ENCODE data around the gene AXIN2. TPM values are rescaled to one million over a fixed set of nuclear protein-coding genes. Genes with fewer than 3 reads are reported as not detected.

Gene AXIN2
- total RNA-seq, 2 experiments from 2014 or later: 3.9 to 4.4 TPM

DNA sequence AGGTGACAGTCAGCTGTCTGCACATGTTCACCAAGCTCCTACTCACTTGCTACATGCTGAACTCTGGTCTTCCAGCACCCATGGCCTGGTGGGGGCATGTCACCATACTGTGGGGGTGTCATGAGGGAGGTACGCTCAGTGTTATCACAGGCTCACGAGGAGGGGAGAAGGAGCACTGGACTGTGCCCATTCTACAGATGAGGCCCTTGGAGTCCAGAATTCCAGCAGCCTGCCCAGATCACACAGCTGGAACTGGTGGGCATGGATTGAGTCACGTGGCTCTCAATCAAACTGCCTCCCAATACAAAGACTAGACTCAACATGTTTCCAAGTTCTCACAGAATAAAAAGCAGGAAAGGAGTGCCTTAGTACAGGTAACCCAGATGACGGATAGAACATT is 10.7 kb downstream of the AXIN2 start:
- intact Hi-C loops (cut with micrococcal nuclease): loop anchor here (10.0 kb wide), 2 partner anchors 96 to 614 kb away; no protein-coding TSS in a partner anchor

DNA sequence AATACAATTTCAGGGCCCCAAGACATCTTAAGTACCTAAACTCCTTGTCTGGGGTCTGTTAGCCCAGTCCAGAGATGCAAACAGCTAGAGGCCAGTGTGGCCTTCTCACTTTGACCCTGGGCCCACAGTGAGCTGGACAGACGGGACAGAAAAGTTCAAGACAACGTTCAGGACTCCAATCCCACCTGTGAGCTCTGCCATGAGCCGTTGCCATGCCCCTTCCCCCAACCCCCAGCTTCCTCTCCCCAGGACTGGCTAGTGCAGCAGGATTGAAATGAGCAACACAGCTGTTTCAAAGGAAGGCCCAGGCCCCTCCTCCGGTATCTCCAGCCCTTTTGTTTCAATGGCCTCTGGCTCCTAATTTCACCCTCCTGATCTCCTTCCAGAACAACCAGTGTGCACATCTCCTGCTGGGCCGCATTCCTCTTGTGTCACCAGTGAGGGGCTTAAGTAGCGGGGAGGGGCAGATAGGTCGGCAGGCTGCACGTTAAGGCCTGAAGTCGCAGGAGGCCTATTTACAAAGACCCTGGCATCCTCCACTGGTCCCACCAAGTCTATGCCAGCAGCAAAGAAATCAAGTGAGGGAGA is 11.3 kb downstream of the AXIN2 start:
- no peaks in the 10 kb centered on the region for H3K9me3 Mint-ChIP-seq
- no peak overlapping the region for H3K27ac Mint-ChIP-seq
- H3K4me3 Mint-ChIP-seq: no peak overlapping the region
- H3K4me1 Mint-ChIP-seq (ENCODE audit: low read depth): peaks cover 63% of the 10 kb centered on the region
- H3K36me3 Mint-ChIP-seq: peaks cover 18% of the 10 kb centered on the region
- intact Hi-C loops (cut with micrococcal nuclease): loop anchor here (10.0 kb wide), 2 partner anchors 95 to 615 kb away; no protein-coding TSS in a partner anchor
- H3K27me3 Mint-ChIP-seq: no peaks in the 10 kb centered on the region
- CTCF ChIA-PET: no interaction called here
- no peak for DNase-seq
- POLR2A ChIA-PET: no interaction called here

More for the DNA sequence above, 10.7 kb downstream of the AXIN2 start:
- ChIA-PET POLR2A (no interaction called here), CTCF (no interaction called here)
- peaks cover 63% of the 10 kb centered on the region for H3K4me1 Mint-ChIP-seq (ENCODE audit: low read depth)
- H3K4me3 Mint-ChIP-seq: no peak overlapping the region
- H3K27me3 Mint-ChIP-seq: no peaks in the 10 kb centered on the region
- DNase-seq: no peak
- no peaks in the 10 kb centered on the region for H3K9me3 Mint-ChIP-seq
- H3K27ac Mint-ChIP-seq: no peak overlapping the region
- peaks cover 18% of the 10 kb centered on the region for H3K36me3 Mint-ChIP-seq

DNA sequence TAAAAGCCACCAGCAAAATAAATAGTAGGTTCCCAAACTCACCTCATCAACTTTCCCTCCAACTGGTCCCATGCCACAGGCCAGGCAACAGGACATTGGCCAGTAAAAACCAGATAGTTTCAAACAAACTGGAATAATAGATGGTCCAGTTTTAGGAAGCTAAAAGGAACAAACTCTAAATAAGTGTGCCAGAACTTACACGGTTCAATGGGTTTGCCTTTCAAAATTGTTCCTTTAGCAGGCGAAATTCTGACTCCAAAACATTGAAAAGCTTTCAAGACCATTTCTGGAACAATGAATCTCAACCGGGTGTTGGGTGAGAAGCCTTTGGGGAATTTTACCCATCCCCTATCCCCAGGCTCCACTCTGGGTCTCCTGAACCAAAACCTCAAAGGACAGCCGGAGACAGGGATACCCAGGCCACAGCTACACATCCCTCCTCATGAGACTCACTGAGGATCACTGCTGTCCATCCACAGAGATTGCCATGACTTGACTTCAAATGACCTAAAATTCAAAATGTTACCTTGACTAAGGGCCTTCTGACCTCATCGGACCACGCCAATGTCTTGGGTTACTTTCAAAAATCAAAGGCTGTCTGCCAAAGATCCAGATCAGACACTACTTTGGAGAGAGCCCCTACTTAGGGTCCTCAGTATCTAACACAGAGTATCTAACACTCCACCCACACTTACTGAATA is 13.0 kb downstream of the AXIN2 start:
- no peaks in the 10 kb centered on the region for H3K9me3 Mint-ChIP-seq
- POLR2A ChIA-PET: no interaction called here
- peaks cover 54% of the 10 kb centered on the region for H3K4me1 Mint-ChIP-seq (ENCODE audit: low read depth)
- no peak overlapping the region for H3K27ac Mint-ChIP-seq
- intact Hi-C loops (cut with micrococcal nuclease): no loop called here
- DNase-seq: no peak
- H3K36me3 Mint-ChIP-seq: peaks cover 20% of the 10 kb centered on the region
- no peak overlapping the region for H3K4me3 Mint-ChIP-seq
- H3K27me3 Mint-ChIP-seq: no peaks in the 10 kb centered on the region
- CTCF ChIA-PET: interaction anchor here (1.0 kb wide), 1 partner anchor 254 kb away, joined by 4 read pairs; no protein-coding TSS in a partner anchor

DNA sequence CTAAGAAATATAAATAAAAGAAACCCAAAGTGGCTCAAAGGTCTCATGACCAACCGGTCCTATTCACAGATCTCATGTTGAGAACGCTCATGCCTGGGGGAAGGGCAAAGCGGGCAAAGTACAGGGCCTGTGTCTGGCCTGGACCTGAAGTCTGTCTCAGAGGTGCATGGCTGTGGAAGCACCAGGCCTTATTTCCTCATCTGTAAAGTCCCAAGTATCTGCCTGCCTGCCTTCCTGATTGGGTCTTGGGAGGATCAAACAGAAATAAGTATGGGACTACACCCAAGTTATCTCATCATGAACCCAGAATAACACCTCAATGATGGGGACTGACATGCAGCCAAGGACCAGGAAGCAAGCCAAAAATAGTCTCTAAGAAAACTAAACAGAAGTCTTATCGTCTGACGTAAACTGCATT is 14.2 kb downstream of the AXIN2 start:
- CTCF ChIA-PET: no interaction called here
- no peaks in the 10 kb centered on the region for H3K9me3 Mint-ChIP-seq
- POLR2A ChIA-PET: no interaction called here
- peaks cover 45% of the 10 kb centered on the region for H3K4me1 Mint-ChIP-seq (ENCODE audit: low read depth)
- H3K4me3 Mint-ChIP-seq: no peak overlapping the region
- DNase-seq: no peak
- H3K36me3 Mint-ChIP-seq: peaks cover 17% of the 10 kb centered on the region
- no peaks in the 10 kb centered on the region for H3K27me3 Mint-ChIP-seq
- no peak overlapping the region for H3K27ac Mint-ChIP-seq
- intact Hi-C loops (cut with micrococcal nuclease): no loop called here

DNA sequence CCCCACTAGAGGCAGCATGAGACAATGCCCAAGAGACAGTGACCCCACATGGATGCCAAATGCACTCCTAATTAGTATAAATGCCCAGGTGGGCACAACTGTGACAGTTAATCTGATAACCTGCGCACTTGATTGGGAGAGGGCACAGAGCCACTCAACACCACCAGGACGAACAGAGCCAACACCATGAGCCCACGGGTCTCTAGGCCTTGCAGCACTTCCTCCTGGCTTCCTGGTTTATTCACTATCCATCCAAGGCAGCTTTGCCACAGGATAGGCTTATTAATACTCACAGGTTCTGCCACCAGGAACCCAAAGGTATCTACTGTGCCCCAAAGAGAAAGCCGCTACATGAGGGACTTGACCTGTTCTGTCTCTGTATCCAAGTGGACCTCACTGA is 14.9 kb downstream of the AXIN2 start:
- intact Hi-C loops (cut with micrococcal nuclease): no loop called here
- Mint-ChIP-seq H3K36me3 (peaks cover 15% of the 10 kb centered on the region), H3K4me3 (no peak overlapping the region), H3K9me3 (no peaks in the 10 kb centered on the region), H3K27ac (no peak overlapping the region), H3K27me3 (no peaks in the 10 kb centered on the region), H3K4me1 (ENCODE audit: low read depth) (peaks cover 39% of the 10 kb centered on the region)
- ChIA-PET CTCF (no interaction called here), POLR2A (no interaction called here)
- no peak for DNase-seq

DNA sequence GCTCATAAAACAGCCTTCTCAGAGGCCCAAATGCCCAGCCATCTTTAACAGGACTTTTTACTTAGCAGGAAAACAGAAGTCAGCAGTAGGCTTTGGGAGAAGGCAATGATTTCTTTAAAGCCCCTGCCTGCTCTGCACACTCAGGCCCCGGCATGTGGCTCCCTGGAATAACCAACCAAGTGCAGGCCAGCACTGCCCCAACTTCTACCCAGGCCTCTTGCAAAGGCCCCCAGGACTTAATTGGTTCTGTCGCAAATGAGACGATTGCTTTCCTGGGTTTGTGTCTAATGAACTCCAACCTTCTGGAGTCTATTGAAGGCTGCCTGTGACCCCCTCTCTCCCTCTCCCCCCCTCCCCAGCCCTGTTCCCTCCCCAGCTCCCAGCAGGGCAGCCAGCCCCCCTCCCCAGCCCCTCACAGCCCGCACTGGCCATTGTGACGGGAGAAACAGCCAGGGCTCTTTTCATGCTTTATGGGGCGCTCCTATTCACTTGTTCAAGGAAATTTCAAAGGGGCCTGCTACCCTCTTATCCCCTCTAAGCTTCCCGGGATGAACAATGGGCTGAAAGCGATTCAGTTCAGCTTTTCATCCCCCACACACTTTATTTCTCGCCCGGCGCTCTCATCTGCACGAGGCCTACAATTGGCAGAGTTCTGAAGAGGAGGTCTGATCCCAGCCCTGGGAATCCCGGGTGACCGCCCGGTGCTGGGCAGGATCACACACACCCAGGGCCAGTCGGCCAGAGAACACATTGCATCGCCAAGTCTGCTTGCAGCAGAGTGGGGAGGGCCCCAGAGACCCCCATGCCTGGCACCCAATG is 15.5 kb downstream of the AXIN2 start:
- Mint-ChIP-seq H3K4me1 (ENCODE audit: low read depth) (peaks cover 32% of the 10 kb centered on the region), H3K4me3 (no peak overlapping the region), H3K27ac (no peak overlapping the region), H3K27me3 (no peaks in the 10 kb centered on the region), H3K9me3 (no peaks in the 10 kb centered on the region), H3K36me3 (peaks cover 21% of the 10 kb centered on the region)
- POLR2A ChIA-PET: no interaction called here
- no peak for DNase-seq
- CTCF ChIA-PET: no interaction called here
- intact Hi-C loops (cut with micrococcal nuclease): no loop called here

DNA sequence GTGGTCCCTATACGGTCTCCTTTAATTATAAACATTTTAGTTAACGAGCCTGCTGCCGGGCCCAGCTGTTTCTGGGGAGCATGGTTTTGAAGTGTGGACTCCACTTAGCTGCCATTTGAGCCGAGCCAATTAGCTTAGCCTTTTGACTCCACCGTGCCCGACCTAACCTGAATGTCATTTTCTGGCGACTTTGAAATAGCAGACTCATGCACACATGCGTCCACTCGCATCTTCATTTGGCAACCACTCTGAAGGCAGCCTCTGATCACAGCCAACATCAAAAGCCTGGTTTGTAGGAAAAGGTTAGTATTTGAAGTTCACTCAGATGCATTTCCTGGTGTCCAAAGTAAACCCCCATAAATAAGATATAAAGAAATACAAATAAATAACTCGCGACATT is 16.8 kb downstream of the AXIN2 start:
- H3K27ac Mint-ChIP-seq: no peak overlapping the region
- peaks cover 30% of the 10 kb centered on the region for H3K4me1 Mint-ChIP-seq (ENCODE audit: low read depth)
- DNase-seq: no peak
- CTCF ChIA-PET: interaction anchor here (1.5 to 1.6 kb wide), 2 partner anchors 250 to 442 kb away, joined by 3 read pairs; no protein-coding TSS in a partner anchor
- H3K36me3 Mint-ChIP-seq: peaks cover 24% of the 10 kb centered on the region
- H3K4me3 Mint-ChIP-seq: no peak overlapping the region
- intact Hi-C loops (cut with micrococcal nuclease): no loop called here
- H3K9me3 Mint-ChIP-seq: no peaks in the 10 kb centered on the region
- POLR2A ChIA-PET: no interaction called here
- H3K27me3 Mint-ChIP-seq: no peaks in the 10 kb centered on the region

DNA sequence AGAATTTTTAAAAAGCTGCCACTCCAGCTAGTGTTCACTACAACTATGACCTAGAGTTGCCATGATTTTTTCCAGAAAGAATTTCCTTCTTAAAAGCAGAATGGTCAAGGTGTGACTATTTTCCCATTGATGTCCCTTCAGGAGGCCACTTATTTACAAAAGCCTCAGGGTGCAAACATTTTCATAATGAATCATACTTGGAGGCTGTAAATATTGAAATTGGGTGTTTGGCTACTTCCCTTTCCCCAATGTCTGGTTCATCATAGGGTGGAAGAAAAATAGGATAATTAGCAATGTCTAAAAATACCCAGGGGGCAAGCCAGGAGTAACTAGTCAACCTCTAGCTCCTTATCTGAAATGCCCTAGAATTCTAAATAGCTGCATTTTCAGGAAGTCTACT is 18.8 kb downstream of the AXIN2 start:
- Mint-ChIP-seq H3K4me3 (no peak overlapping the region), H3K27ac (no peak overlapping the region), H3K27me3 (no peaks in the 10 kb centered on the region), H3K36me3 (peaks cover 17% of the 10 kb centered on the region), H3K4me1 (ENCODE audit: low read depth) (peaks cover 25% of the 10 kb centered on the region), H3K9me3 (no peaks in the 10 kb centered on the region)
- DNase-seq: no peak
- intact Hi-C loops (cut with micrococcal nuclease): no loop called here
- ChIA-PET POLR2A (interaction anchor here (0.8 kb wide), 1 partner anchor 10 kb away, joined by 4 read pairs; no protein-coding TSS in a partner anchor), CTCF (interaction anchor here (1.0 to 1.2 kb wide), 3 partner anchors 13 to 623 kb away, joined by 3 to 8 read pairs (median 3); no protein-coding TSS in a partner anchor)

DNA sequence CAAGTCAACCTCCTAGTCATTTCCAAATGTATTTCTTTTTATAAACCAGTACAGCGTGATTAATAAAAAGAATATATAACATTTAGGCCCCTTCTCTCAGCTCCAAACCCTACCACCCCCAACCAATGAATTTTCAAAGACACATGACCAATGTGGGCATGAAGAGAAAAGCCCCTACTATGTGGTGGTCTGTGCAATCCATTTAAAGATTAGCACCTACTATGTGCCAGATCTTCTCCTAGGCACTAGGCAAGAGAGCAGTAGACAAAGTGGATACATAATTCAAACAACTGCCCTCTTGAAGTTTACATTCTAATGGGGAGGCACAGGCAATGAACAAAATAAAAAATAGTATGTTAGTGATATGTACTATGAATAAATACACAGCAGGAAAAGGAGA is 19.4 kb downstream of the AXIN2 start:
- Mint-ChIP-seq H3K27me3 (no peaks in the 10 kb centered on the region), H3K4me1 (ENCODE audit: low read depth) (peaks cover 20% of the 10 kb centered on the region), H3K27ac (no peak overlapping the region), H3K4me3 (no peak overlapping the region), H3K36me3 (peaks cover 18% of the 10 kb centered on the region), H3K9me3 (no peaks in the 10 kb centered on the region)
- ChIA-PET CTCF (no interaction called here), POLR2A (interaction anchor here (0.8 kb wide), 1 partner anchor 11 kb away, joined by 4 read pairs; no protein-coding TSS in a partner anchor)
- no peak for DNase-seq
- intact Hi-C loops (cut with micrococcal nuclease): no loop called here

DNA sequence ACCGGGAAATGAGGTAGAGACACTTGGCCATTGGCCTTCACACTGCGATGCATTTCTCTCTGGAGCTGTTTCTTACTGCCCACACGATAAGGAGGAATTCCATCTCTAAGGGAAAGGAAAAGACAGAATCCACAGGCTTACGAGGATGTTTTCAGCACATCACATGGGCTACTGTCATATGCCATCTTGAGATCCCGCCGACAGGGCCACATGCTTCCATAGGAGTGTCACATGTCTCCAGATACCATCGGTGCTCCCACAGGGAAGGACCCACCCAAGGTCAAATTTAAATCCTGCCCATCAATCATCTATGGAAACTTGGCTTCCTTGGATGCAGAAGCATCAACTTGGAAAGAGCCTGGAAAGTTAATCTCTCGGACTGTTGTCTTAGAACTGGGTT is 20.0 kb downstream of the AXIN2 start:
- ChIA-PET CTCF (no interaction called here), POLR2A (no interaction called here)
- DNase-seq: no peak
- intact Hi-C loops (cut with micrococcal nuclease): no loop called here
- peaks cover 16% of the 10 kb centered on the region for H3K4me1 Mint-ChIP-seq (ENCODE audit: low read depth)
- no peak overlapping the region for H3K4me3 Mint-ChIP-seq
- H3K27me3 Mint-ChIP-seq: no peaks in the 10 kb centered on the region
- H3K36me3 Mint-ChIP-seq: peaks cover 21% of the 10 kb centered on the region
- no peaks in the 10 kb centered on the region for H3K9me3 Mint-ChIP-seq
- no peak overlapping the region for H3K27ac Mint-ChIP-seq

DNA sequence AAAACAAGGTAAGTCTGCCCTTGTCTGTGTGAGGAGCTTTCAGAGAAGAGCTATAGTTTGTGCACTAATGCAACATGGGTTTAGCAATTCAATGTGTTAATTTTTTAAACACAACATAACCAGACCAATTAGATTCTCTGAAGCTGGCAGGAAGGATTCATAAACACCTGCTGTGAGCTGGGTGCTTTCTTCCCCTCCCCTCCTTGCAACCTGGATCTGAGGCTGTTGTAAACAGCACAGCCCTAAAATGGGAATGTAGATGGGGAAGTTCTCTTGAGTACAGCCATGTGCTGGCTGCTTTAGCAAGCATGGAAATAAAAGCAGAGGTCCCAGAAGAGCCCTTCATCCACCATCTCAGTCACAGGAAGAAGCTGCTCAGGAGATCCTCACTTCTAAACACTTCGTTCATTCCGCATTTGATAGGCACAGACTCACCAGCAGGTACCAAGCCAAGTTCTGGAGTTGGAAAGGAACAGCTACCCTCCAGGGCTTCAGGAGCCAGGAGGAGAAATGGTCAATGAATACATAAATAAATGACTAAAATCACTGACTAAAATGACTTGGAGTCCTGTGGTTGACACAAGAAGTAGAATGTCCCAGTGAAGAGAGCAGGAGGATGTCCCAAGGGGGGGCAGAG is 21.7 kb downstream of the AXIN2 start:
- Mint-ChIP-seq H3K36me3 (peaks cover 31% of the 10 kb centered on the region), H3K9me3 (no peaks in the 10 kb centered on the region), H3K4me3 (no peak overlapping the region), H3K27me3 (no peaks in the 10 kb centered on the region), H3K4me1 (ENCODE audit: low read depth) (peaks cover 13% of the 10 kb centered on the region), H3K27ac (no peak overlapping the region)
- ChIA-PET CTCF (no interaction called here), POLR2A (interaction anchor here (1.3 kb wide), 1 partner anchor 16 kb away, joined by 3 read pairs; no protein-coding TSS in a partner anchor)
- intact Hi-C loops (cut with micrococcal nuclease): no loop called here
- DNase-seq: no peak
